NOMO-1 treated with dmso at 0.1 percent for 144 hours (cell line): Measurements from ENCODE around the gene CELF4.
"Not testable (repeated sequence)": the region's sequence is repeated elsewhere in the genome, so short reads cannot be mapped to it uniquely, and the experiment has no call there.

Source experiments
- DNase-seq: peaks from one replicate; lab custom pipeline; 2025; ENCODE audit not compliant: unreplicated experiment; lab: John Stamatoyannopoulos, UW

CELF4 gene

GRCh38 chr18:37375181-37375580, 190.4 kb downstream of the CELF4 start:
- no peak for DNase-seq

GRCh38 chr18:37368110-37368954, 197.3 kb downstream of the CELF4 start:
- DNase-seq = no peak

- DNase-seq = no peak
Observed at GRCh38 chr18:37364237-37364636, 201.4 kb downstream of the CELF4 start.

GRCh38 chr18:37362158-37362890, 203.3 kb downstream of the CELF4 start:
- no peak for DNase-seq

- no peak for DNase-seq
Observed at GRCh38 chr18:37361335-37362157, 204.1 kb downstream of the CELF4 start.

- not testable (repeated sequence) for DNase-seq
Observed at GRCh38 chr18:37358061-37358460, 207.5 kb downstream of the CELF4 start.

- DNase-seq = no peak
Observed at GRCh38 chr18:37355772-37356171, 209.8 kb downstream of the CELF4 start.

GRCh38 chr18:37351110-37351509, 214.5 kb downstream of the CELF4 start:
- DNase-seq = no peak

- DNase-seq = no peak
Observed at GRCh38 chr18:37348729-37349128, 216.9 kb downstream of the CELF4 start.

- no peak for DNase-seq
Observed at GRCh38 chr18:37346048-37346447, 219.6 kb downstream of the CELF4 start.

- DNase-seq = no peak
Observed at GRCh38 chr18:37343542-37343851, 222.1 kb downstream of the CELF4 start.

GRCh38 chr18:37341473-37342086, 224.0 kb downstream of the CELF4 start:
- DNase-seq = no peak

- DNase-seq = no peak
Observed at GRCh38 chr18:37341016-37341415, 224.6 kb downstream of the CELF4 start.

GRCh38 chr18:37339701-37340215, 225.8 kb downstream of the CELF4 start:
- DNase-seq = no peak

- DNase-seq = no peak
Observed at GRCh38 chr18:37336568-37337285, 228.9 kb downstream of the CELF4 start.

- DNase-seq = no peak
Observed at GRCh38 chr18:37335409-37335736, 230.2 kb downstream of the CELF4 start.

GRCh38 chr18:37334631-37335408, 230.8 kb downstream of the CELF4 start:
- no peak for DNase-seq

- no peak for DNase-seq
Observed at GRCh38 chr18:37332628-37333420, 232.8 kb downstream of the CELF4 start.

- DNase-seq = no peak
Observed at GRCh38 chr18:37332219-37332618, 233.4 kb downstream of the CELF4 start.
